ENCODE results near the gene GUCY1B1.

Gene GUCY1B1

DNA sequence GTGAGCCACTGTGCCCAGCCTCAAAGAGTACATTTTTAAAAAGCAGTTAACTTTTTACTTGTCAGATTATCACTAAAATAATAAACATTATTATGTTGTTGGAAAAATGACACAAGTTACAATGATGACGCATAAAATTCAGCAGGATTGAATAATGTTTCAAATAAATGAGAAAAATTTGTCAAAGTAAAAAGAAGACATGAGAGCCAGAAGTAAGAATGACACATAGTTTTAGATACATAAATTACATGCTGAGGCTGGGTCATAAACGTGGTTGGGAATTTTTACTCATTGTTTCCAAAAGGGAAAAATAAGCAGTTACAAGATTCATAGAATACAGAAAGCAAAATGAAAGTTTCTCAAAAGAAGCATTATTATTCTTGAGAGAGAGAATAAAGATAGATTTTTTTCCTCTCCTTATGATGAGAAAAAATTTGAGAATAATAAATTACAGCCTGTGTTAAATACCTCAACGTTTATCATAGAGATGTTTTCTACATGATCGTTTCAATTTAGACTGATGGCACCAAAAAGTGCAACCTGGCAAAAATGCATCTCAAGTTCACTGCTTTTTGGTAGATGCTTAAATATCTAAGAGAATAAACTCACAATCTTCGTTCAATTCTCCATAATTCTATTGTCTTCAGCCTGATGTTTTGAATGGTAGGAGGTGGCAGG is 40.4 kb downstream of the GUCY1B1 start:
- no peak for DNase-seq (ENCODE audit: low read depth in 2 of 2)

DNA sequence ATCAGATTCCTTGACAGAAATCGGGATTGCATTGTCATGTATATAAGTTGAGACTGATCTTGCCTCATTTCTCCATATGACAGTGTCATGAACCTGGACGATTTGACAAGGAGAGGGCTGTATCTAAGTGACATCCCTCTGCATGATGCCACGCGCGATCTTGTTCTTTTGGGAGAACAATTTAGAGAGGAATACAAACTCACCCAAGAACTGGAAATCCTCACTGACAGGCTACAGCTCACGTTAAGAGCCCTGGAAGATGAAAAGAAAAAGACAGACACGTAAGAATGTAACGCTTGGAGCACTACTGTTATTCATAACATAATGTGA is 40.9 kb downstream of the GUCY1B1 start:
- no peak for DNase-seq (ENCODE audit: low read depth in 2 of 2)

DNA sequence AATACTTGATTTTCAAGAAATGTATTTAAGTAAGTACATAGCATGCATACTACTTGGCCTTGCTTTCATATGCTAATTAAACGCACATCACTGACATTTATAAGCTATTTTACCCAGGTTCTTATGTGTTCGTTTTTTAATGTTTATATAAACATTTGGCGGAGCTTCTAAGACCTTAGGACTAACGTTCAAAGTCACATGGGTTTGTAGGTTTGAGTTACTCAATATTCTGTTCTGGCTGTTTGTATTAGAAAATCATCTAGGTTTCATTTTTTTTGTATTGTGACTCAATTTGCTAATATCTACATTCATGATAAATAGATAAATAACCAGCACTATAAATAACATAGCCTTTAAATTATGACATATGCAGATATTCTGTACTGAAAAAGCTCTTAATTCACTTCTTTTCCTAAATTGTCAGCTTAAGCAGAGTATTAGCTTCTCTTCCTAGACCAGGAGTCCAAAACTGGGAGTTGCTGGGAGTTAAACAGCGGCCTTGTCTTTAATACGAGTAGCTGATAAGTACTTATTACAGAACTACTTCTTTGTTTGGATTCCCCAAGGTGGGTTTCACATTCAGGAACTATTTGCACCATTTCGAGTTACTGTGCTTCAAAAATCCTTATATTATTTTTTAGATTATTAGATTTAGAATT is 42.0 kb downstream of the GUCY1B1 start:
- DNase-seq (ENCODE audit: low read depth in 2 of 2): no peak

DNA sequence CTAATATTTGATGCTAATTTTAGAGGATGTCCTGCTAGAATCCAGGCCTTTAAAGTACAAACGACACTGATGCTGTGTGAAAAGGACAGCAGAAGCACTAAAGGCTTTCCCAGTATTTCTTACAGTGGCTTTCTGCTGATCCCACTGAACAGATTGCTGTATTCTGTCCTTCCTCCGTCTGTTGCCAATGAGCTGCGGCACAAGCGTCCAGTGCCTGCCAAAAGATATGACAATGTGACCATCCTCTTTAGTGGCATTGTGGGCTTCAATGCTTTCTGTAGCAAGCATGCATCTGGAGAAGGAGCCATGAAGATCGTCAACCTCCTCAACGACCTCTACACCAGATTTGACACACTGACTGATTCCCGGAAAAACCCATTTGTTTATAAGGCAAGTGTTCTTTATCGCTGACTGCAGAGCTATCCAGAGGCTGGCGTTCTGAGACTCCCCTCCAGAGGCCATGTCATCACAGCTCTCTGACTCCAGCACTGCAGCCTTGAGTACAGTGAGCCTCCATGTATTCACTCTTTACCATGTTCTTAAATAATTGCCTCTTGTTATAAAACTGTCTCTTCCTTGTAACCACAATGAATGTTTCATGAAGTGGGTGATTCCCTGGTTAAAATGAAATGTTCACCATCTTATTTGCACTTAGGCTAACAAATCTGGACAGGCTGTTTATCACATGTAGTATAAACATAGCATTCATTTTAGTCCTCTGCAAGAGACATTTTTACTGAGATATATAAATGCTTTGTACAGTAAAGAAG is 43.6 kb downstream of the GUCY1B1 start:
- DNase-seq (ENCODE audit: low read depth in 2 of 2): no peak

DNA sequence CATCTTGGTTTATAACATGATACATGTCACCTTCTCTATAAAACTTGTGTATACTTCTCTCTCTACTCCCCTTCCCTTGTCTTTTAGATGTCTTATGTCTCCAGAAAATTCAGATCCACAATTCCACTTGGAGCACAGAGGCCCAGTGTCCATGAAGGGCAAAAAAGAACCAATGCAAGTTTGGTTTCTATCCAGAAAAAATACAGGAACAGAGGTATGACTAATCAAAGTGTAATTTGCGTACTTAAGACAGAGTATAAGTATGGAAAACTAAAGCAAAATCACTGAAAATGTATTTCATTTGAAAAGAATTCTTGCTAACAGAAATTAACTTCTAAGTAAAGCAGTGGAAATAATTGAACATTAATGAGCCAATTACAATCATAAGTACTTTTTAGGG is 46.2 kb downstream of the GUCY1B1 start:
- DNase-seq (ENCODE audit: low read depth in 2 of 2): no peak

DNA sequence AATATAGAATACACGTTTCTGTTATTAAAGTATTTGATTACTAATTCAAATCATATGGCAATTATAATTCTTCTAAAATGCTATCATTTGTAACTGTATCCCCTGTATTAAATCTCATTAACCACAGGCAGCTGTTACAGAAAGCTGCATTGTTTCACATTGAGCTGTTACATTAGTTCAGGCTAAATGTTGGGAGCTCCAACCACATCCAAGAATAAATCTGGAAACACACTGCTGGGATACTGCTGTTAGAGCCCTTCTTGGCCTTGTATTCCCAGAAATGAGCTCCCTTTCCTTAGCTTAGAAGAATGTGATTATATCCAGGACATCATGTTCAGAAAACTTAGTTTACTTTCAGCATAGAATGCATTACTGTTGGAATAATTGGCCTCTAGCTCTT is 48.2 kb downstream of the GUCY1B1 start:
- DNase-seq (ENCODE audit: low read depth in 2 of 2): no peak

DNA sequence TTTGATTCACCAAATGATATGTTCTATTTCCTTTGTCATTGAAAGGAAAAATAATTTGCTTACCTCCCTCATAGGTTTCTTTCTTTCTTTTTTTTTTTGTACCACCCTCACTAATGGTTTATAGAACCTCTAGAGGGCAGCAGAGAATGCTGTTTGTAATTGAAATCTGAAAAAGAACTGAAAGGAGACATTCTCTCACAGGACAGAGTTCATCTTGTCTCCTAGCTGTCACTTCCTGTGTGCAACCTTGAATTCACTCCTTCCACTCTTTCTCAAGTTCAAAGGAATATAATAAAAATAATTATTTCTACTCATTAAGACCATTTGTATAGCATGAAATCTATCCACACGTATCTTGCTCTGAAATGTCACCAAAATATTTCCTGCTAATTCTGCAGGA is 51.0 kb downstream of the GUCY1B1 start:
- DNase-seq (ENCODE audit: low read depth in 2 of 2): no peak

DNA sequence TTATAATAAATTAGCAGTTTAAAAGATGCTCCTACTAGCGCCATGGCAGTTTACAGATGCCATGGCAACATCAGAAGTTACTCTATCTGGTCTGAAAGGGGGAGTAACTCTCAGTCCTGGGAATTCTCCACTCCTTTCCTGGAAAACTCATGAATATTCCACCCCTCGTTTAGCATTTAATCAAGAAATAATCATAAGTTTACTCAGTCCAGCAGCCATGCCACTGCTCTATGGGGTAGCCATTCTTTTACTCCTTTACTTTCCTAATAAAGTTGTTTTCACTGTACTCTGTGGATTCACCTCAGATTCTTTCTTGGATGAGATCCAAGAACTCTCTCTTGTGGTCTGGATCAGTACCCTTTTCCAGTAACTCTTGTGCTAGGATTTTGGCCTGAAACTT is 52.3 kb downstream of the GUCY1B1 start:
- no peak for DNase-seq (ENCODE audit: low read depth in 2 of 2)

DNA sequence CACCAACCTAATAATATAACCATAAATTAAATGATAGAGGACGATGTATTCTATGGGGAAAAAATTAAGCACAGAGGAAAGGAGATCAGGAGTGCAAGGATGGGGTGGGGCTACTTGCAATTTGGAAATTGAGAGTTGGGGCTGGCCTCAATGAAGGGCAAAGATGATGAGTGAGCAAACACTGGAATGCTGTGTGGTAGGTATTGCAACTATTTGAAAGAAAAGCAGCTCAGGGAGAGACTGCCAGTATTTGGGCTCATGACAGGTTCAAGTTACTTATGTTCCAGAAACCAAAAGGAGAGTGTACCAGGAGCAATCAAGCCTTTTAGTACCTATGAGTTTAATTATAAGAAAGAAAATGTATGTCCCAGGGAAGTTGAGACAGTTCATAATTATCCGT is 59.8 kb downstream of the GUCY1B1 start:
- DNase-seq (ENCODE audit: low read depth in 2 of 2): no peak

DNA sequence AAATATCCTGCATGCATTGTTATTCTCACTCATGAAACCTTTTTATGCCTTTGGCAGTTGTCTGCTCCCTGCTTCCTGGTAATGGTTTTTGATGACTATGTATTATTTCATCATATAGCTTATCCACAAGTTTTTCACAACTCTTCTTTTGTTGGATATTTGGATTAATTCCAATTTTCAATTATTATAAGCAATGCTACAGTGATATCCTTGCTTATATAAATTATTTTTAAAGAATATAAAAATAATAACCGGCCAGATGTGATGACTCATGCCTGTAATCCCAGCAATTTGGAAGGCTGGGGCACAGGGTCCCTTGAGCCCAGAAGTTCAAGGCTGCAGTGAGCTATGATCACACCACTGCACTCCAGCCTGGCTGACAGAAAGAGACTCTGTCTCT is 60.2 kb downstream of the GUCY1B1 start:
- DNase-seq (ENCODE audit: low read depth in 2 of 2): no peak

DNA sequence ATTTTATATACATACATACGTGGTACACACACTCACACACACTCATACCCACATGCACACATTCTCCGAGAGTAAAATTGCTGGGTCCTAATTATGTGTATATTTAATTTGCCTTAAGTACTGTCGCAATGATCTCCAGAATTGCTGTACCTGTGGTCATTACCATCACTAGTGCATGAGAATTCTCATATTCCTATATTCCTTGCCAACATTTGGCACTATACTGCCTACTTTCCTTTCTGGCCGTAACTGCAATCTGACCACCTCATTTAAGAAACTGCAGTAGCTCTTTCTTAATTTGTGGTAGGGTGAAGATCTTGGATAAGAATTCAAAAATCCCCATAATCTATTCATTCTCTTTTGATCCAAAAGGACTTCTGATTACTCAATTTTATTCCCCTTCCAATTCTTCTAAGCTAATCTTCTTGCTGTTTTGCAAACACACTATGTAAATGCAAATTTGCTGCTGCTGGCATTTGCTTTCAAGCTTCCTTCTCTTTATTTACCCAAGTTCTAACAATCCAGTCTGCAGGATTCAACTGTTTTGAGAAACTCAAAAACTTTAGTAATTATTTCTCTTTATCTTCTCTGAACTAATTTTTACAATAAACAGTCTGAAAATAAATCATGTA is 62.2 kb downstream of the GUCY1B1 start:
- DNase-seq (ENCODE audit: low read depth in 2 of 2): no peak

DNA sequence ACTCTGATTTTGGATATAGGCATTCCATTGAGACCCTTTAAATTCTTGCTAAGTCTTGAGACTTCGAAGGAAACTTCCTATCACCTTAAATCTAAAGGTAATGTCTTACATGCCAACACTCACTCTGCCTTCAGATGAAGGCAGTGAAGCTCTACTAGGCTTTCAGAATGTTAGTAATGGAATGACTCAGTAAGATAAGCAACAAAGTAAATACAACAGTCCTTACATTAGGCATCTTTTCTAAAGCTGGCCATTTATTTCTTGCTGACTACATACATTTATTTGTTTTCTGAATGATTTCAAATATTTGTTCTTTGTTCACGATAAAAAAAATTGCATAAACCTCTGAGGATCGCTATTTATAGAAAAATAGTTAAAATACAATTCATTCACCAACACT is 63.8 kb downstream of the GUCY1B1 start:
- DNase-seq (ENCODE audit: low read depth in 2 of 2): no peak

DNA sequence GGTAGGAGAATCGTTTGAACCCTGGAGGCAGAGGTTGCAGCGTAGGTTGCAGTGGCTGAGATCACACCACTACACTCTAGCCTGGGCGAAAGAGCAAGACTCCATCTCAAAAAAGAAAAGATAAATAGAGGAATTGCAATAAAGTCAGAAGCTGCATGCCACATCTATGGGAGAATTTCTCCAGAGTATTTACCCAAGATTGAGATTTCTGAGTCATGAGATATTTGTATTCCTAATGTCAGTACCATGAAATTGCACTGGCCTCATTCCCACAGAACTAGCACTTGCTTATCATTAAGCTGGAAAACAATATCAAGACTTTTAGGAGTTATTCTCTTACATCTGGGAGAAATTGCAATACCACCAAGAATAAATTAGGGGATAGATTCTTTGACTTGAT is 69.8 kb downstream of the GUCY1B1 start:
- DNase-seq (ENCODE audit: low read depth in 2 of 2): no peak

DNA sequence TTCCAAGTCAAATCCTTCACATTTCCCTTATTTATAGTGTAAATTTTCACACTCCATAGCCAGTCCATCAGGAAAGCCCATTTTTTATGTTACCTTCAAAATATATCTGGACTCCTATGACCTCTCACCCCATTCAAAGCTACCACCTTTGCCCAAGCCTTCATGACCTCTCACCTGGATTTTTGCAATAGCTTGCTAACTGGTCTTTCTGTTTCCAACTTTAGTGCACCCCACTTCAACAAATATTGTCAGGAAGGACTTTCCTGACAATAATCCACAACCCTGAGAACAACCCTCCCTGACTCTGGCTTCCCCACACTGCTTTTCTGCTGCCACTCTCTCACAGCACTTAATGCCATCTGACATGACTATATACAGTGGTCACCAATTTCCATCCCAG is 73.8 kb downstream of the GUCY1B1 start:
- no peak for DNase-seq (ENCODE audit: low read depth in 2 of 2)

DNA sequence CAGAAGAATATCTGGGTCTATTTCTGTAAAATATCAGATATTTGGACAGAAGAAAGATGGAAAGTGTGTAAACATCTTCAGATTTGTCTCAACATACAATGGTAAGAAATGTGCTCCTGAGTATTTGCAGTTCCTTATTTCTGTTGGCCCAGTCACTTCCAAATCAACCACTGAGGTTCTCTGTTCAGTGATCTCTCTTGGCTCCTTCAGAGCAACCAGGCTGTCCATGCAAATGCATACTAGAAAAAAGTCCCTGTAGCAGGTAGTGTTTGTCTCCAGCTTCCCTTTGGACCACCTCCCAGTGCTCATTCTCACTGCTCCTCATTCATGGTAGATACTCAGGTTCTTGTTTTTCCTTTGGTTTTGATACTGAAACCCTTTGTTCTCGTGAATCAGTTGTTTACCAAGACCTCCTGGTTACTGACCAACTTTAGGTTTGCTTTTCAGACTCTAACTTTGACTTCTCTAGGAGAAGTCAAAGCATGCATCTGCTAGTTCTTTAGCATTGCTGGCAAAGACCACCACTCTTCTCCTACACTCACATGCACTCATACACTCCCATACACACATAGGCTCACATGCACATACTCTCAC is 78.5 kb downstream of the GUCY1B1 start:
- DNase-seq (ENCODE audit: low read depth in 2 of 2): no peak

DNA sequence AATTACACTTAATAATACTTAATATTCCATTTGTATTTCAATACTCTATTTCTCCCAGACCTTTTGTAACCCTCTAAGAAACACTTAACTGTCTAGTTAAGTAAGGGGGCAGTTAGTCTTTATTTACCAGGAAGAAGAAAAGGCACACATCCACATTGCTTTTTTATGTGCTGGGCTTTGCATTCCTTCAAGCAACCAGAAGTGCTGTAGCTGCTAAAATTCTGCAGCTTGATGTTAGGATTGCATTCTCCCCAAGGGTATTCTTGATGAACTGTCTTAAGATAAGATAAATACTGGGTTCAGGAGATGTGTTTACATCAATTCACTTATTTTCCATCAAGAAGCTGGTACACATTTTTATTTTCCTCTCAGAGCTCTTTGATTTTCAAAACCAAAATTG is 83.3 kb downstream of the GUCY1B1 start:
- no peak for DNase-seq (ENCODE audit: low read depth in 2 of 2)

DNA sequence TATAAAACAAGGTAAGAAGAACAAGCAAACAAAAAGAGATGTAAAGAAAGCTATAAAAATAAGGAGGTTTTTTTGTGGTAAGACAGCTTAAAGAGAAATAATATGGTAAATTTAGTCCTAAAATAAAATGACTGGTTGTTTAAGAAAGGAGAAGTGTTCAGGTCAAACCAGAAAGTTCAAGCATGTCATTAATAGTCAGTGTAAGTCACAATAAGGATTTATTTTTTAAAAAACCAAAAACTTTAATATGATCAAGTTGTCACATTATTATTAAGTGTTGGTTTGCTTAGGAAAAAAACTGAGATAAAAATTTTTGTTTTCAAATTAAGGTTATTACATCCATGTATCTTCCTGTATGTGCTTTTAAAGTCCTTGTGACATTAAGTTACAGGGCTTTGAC is 88.1 kb downstream of the GUCY1B1 start:
- DNase-seq (ENCODE audit: low read depth in 2 of 2): no peak

DNA sequence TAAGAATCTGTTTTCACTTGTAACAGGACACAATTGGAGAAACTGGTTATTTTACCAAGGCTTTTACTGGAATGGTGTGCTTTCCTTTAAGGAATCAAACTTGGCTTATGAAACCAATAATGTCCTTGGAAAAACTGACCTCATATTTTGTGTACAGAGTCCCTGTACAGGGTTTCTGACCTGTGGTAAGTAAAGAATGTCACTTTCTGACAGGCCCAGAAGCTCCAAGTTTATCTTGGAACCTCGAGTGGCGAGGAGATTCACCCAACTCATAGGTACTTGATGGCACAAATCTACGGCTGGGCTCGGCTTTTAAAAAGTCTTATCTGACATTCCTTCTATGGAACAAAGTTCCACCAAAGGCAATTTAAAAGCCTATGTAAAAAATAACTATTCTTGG is 90.2 kb downstream of the GUCY1B1 start:
- no peak for DNase-seq (ENCODE audit: low read depth in 2 of 2)

DNA sequence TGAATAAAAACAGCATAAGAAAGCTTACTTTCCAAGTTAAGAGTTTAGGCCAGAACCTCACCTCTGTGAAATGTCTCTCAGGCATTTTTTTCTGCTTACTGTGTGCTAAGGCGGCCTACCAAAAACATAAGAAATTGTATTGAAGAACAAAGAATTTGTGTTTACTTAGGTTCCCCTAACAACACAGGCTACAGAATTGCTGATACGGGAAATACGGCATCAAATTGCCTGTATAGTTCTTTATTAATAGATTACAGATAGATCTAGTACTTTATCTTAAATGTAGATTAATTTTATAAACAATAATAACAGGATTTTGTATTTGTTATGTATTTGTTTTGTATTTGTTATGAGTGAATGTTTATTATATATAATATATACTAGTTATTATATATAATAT is 94.4 kb downstream of the GUCY1B1 start:
- DNase-seq (ENCODE audit: low read depth in 2 of 2): no peak

DNA sequence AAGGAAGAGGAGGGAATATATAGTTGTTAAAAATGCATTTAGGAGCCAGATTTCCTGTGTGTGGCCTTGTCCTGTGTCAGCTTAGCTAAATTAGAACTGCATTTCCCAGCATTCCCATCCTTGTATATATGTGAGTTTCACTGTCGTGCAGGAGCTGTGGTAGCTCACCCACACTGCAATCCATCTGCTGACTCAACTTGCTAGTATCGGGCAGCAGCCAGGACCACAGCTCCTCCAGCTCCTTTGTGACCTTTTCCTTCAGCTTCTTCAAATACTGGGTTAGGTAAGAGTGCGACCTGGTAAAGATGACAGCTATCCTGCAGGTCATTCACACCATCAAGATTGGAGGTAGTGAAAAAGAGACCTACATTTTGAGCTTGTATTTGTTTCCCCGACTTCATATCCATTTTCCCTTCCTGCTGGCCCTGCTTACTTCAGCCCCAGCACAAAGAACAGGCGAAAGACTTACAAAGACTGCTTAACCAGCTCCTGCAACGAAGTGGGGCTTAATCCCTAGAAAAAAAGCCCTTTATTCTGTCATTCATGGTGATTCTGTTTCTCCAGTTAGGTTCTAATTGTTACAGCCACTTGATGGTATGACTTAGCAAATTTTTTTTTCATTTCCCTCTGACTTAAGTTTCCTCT is 95.9 kb downstream of the GUCY1B1 start:
- DNase-seq (ENCODE audit: low read depth in 2 of 2): no peak

DNA sequence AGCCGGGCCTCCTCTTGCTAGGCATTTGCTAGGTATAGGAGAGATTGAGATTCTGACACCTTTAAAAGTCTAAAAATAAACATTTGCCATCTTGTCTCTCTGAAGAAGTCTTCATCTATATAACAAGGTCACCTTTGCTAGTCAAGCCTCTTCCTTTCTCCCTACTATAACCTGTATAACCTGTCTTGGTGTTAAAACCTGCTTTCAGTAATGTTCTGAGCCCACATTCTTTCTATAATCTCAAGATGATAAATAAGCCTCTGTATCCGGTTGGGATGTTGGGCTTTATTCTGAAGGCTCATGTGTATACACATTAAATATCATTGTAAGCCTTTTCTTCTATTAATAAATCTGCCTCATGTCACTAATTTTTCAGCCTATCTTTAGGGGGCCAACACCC is 97.1 kb downstream of the GUCY1B1 start:
- no peak for DNase-seq (ENCODE audit: low read depth in 2 of 2)
